A549 (cell line): Measurements from ENCODE around the gene FAM227A. TPM values are rescaled to one million over a fixed set of nuclear protein-coding genes. Genes with fewer than 3 reads are reported as not detected.

Experiments used
- ATAC-seq, 2 experiments: fragments of 200-7000 bp in 1 of 2; fragments of >200 bp in 1 of 2; cut with Nextera tagmentation in 1 of 2; cut with Tn5 transposase in 1 of 2; 3 replicates each; pipeline versions ENCODE4 v1.8.0 to v1.9.1; 2018 to 2020; ENCODE audit warnings: mild to moderate bottlenecking in 1 of 2, moderate library complexity in 1 of 2
- CTCF ChIA-PET: fragments of 300-600 bp; sonication (Branson Sonifier 250); formaldehyde crosslinking; extraction: SDS; loops from one replicate; lab custom pipeline; 2021; ENCODE audit warnings: antibody characterized with exemption, inconsistent platforms; lab: Yijun Ruan, JAX
- POLR2A ChIA-PET: fragments of 350-600 bp; formaldehyde crosslinking; extraction: SDS; loops from one replicate; lab custom pipeline; 2021; ENCODE audit warnings: antibody characterized with exemption, inconsistent platforms; lab: Yijun Ruan, JAX
- DNase-seq, 2 experiments: peaks; one replicate each; pipeline versions ENCODE4 v3.0.0 to v3.0.0-alpha.2; 2011 to 2016; ENCODE audit warnings: low read depth in 1 of 2, low spot score in 1 of 2
- FAIRE-seq: peaks from 2 replicates; lab custom pipeline; 2011; peaks lifted over from hg19 to GRCh38; lab: Jason Lieb, UNC
- H3K27ac ChIP-seq, 2 experiments: fragments of >200 bp; sonication (Bioruptor Twin); formaldehyde crosslinking; 3 replicates each; pipeline ENCODE4 v1.5.1; 2016 to 2017
- H3K4me1 ChIP-seq: fragments of >200 bp; sonication (Bioruptor Twin); formaldehyde crosslinking; 3 replicates; pipeline ENCODE4 v1.6.1; 2016
- H3K4me2 ChIP-seq: fragments of >200 bp; sonication (Bioruptor Twin); formaldehyde crosslinking; 3 replicates; pipeline ENCODE4 v1.6.1; 2016
- H3K4me3 ChIP-seq: fragments of >200 bp; sonication (Bioruptor Twin); formaldehyde crosslinking; 3 replicates; pipeline ENCODE4 v1.5.1; 2016
- H3K9me3 ChIP-seq: fragments of >200 bp; sonication (Bioruptor Twin); formaldehyde crosslinking; 3 replicates; pipeline ENCODE4 v1.6.1; 2016
- BHLHE40 ChIP-seq: IDR thresholded peaks from 2 replicates; pipeline ENCODE4 v1.6.1; 2012; ENCODE audit warnings: low read depth, low read length, inconsistent platforms
- CBX8 ChIP-seq: fragments of 200-600 bp; sonication (generic); IDR thresholded peaks from 2 replicates; pipeline ENCODE4 v1.6.1; 2016
- E2F6 ChIP-seq: IDR thresholded peaks from 2 replicates; pipeline ENCODE4 v1.6.1; 2012; ENCODE audit warnings: low read depth, borderline replicate concordance
- EHF ChIP-seq: fragments of 250-450 bp; sonication (Bioruptor Pico); IDR thresholded peaks from 2 replicates; pipeline ENCODE4 v1.5.0; 2020; ENCODE audit warnings: mild to moderate bottlenecking
- ESRRA ChIP-seq: fragments of 150-350 bp; IDR thresholded peaks from 2 replicates; pipeline ENCODE4 v1.6.1; 2014; ENCODE audit warnings: mild to moderate bottlenecking, low read length, borderline replicate concordance
- GATA3 ChIP-seq: IDR thresholded peaks from 2 replicates; pipeline ENCODE4 v1.6.1; 2012; ENCODE audit warnings: borderline replicate concordance
- HDAC2 ChIP-seq: fragments of 200-600 bp; sonication (generic); IDR thresholded peaks from 2 replicates; pipeline ENCODE4 v1.6.1; 2016
- JUN ChIP-seq, 2 experiments: fragments of >200 bp; sonication (Bioruptor Twin); formaldehyde crosslinking; IDR thresholded peaks; 2 replicates in 1 of 2; 3 replicates in 1 of 2; pipeline ENCODE4 v1.6.1; 2016 to 2017
- MAFK ChIP-seq: fragments of 450-650 bp; IDR thresholded peaks from 2 replicates; pipeline ENCODE4 v1.6.1; 2014; ENCODE audit not compliant: partially characterized antibody
- MAX ChIP-seq: IDR thresholded peaks from 2 replicates; pipeline ENCODE4 v1.6.1; 2012
- PBX3 ChIP-seq: IDR thresholded peaks from 2 replicates; pipeline ENCODE4 v1.6.1; 2012
- PHF8 ChIP-seq: fragments of 200-600 bp; sonication (generic); IDR thresholded peaks from 2 replicates; pipeline ENCODE4 v1.6.1; 2016; ENCODE audit warnings: low read depth, mild to moderate bottlenecking, antibody characterized with exemption, moderate library complexity, borderline replicate concordance
- POLR2A ChIP-seq: IDR thresholded peaks from 2 replicates; pipeline ENCODE4 v1.6.1; 2012; ENCODE audit warnings: mild to moderate bottlenecking, low read length
- POLR2AphosphoS2 ChIP-seq: conservative IDR thresholded peaks from 2 replicates; pipeline ENCODE4 v1.6.1; 2012; ENCODE audit warnings: low read length, improper control_type of control experiment, inconsistent platforms
- RAD21 ChIP-seq, 2 experiments: fragments of >200 bp in 1 of 2; sonication (Bioruptor Twin) in 1 of 2; formaldehyde crosslinking in 1 of 2; IDR thresholded peaks in 1 of 2; conservative IDR thresholded peaks in 1 of 2; 2 replicates in 1 of 2; 3 replicates in 1 of 2; pipeline ENCODE4 v1.6.1; 2012 to 2018; ENCODE audit warnings: inconsistent platforms in 1 of 2
- RNF2 ChIP-seq: fragments of 200-600 bp; sonication (generic); IDR thresholded peaks from 2 replicates; pipeline ENCODE4 v1.6.1; 2016; ENCODE audit warnings: low read depth, mild to moderate bottlenecking, antibody characterized with exemption, moderate library complexity, borderline replicate concordance
- USF2 ChIP-seq: fragments of 450-650 bp; IDR thresholded peaks from 2 replicates; pipeline ENCODE4 v1.6.1; 2014; ENCODE audit warnings: antibody characterized with exemption
- WGBS: methylation state at CpG from one replicate; pipeline ENCODE4 v1.1.6; 2017; ENCODE audit errors: missing lambda C conversion rate; 5-methylcytosine and 5-hydroxymethylcytosine counted together
- polyA plus RNA-seq, 4 experiments: library from polyadenylated mRNA; depleted of rRNA in 3 of 4; stranded (reverse); fragments of >200 nt; fragmentation: RNase III in 1 of 4; extraction: RNeasy Plus Mini Kit Qiagen cat#74134 plus additional on column Dnase treatment in 1 of 4; gene quantifications; 2 replicates in 3 of 4; 3 replicates in 1 of 4; pipeline ENCODE4 v1.2.3, GENCODE V29; 2011 to 2017

Gene FAM227A
- polyA plus RNA-seq, 2 of the 4 experiments (the other 2 are of a cell fraction) = 1.4 to 3.5 TPM

GRCh38 chr22:38705235-38706100, 49.3 kb upstream of the FAM227A start, which contains the start of gene GTPBP1:
GTPBP1 (plus strand) TSS chr22:38705944; CDS start chr22:38705956, 12 bp downstream.
- CTCF ChIA-PET = interaction anchor here (0.7 to 1.2 kb wide), 2 partner anchors 19 to 269 kb away, joined by 3 read pairs; no protein-coding TSS in a partner anchor
- FAIRE-seq = peak; percentile 32

GRCh38 chr22:38704654-38705234, 48.6 kb upstream of the FAM227A start:
- 3% methylated on average over 10 of the region's 10 CpGs for WGBS
- TF ChIP-seq EHF (no peak), POLR2AphosphoS2 (no peak), USF2 (no peak), HDAC2 (no peak), RAD21 (conservative IDR thresholded peaks at IDR 0.05 in 1 of 2, IDR thresholded peaks at IDR 0.05 in 1 of 2) (no peak), CBX8 (no peak), RNF2 (no peak), ESRRA (no peak), BHLHE40 (no peak)
- DNase-seq (no peak), ATAC-seq (no peak), FAIRE-seq (no peak)
- Histone ChIP-seq H3K4me2 (peak overlapping the region; percentile 96), H3K9me3 (no peaks in the 10 kb centered on the region), H3K4me1 (peaks cover 22% of the 10 kb centered on the region; the same call in 2 of the 3 replicates), H3K4me3 (peak overlapping the region; percentile 39), H3K27ac (peak overlapping the region; percentile 44 to 72; a peak in 5 of 6 replicates)
- ChIA-PET POLR2A (interaction anchor here (1.0 kb wide), 1 partner anchor 23 kb away, joined by 5 read pairs; the partner anchor contains the start of gene TOMM22), CTCF (interaction anchor here (0.6 to 1.2 kb wide), 2 partner anchors 20 to 154 kb away, joined by 3 to 5 read pairs; no protein-coding TSS in a partner anchor)

More at GRCh38 chr22:38705235-38706100, 49.3 kb upstream of the FAM227A start, which contains the start of gene GTPBP1:
- peak; percentile 86 to 93 for ATAC-seq
- peak; percentile 96 to 100 for DNase-seq
- no peaks in the 10 kb centered on the region for H3K9me3 ChIP-seq
- peak within 1 kb of the TSS; percentile 96 for H3K4me2 ChIP-seq
- TF ChIP-seq PBX3 (peak; percentile 97), PHF8 (peak; percentile 88; the same call in 1 of the 2 replicates), POLR2A (peak; percentile 37; the same call in 1 of the 2 replicates), MAX (peak; percentile 66; the same call in 1 of the 2 replicates), USF2 (peak; percentile 71), MAFK (peak; percentile 88), HDAC2 (no peak), E2F6 (peak; percentile 61; the same call in 1 of the 2 replicates), GATA3 (no peak), JUN (IDR thresholded peaks at IDR 0.05) (0 out of 5 replicates have a peak, but pooled peaks of 1 of the 2 experiments have one; percentile 55)
- peak within 1 kb of the TSS; percentile 90 to 97 for H3K27ac ChIP-seq
- peak within 1 kb of the TSS; percentile 82 for H3K4me3 ChIP-seq
- POLR2A ChIA-PET = interaction anchor here (0.9 to 1.7 kb wide), 3 partner anchors 9 to 24 kb away, joined by 3 to 7 read pairs (median 5); partner anchors contain the start of gene TOMM22
- 0% methylated on average over 32 of the region's 55 CpGs for WGBS
- H3K4me1 ChIP-seq = peaks cover 22% of the 10 kb centered on the region; the same call in 2 of the 3 replicates
